ENCODE results near the gene SLFN13.
"Not testable (repeated sequence)": the region's sequence is repeated elsewhere in the genome, so short reads cannot be mapped to it uniquely, and the experiment has no call there.

SLFN13 gene

DNA sequence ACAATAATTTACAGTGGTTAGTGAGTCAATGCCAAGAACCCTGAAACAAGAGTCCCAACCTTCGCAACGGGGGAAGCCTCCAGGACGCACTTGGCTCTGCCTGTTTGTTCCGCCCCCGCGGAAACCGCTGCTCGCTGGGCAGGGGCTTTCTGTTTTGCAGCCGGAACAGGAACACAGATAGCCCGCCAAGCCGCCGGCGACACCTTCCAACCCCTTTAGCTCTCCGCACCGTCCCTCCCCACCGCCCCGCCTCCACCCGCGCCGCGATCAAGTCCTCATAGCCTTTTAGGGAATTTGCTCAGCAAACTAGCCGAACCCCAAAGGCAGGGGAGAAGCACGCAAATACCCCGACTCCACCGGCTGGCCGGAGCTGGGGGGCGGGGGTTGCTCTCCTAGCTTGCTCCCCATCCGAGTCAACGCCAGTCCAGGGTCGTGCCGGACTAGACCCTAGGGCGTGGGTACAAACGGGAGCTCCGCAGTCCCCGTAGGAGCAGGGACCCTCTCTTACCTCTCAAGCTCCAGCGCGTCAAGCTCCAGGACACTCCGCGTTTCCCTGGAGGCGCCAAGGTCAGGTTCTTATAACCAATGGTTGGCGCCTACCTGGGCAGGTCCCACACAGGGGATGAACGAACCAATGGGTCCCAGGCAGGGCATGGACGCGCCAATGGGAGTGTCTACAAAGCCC lies at the start of gene SLFN13:
TSS of gene SLFN13 (minus strand) at position 553 of the 685 bp plus-strand sequence. CDS start 3,086 bp downstream, outside the sequence.
- peak; percentile 94 to 96 for ATAC-seq

DNA sequence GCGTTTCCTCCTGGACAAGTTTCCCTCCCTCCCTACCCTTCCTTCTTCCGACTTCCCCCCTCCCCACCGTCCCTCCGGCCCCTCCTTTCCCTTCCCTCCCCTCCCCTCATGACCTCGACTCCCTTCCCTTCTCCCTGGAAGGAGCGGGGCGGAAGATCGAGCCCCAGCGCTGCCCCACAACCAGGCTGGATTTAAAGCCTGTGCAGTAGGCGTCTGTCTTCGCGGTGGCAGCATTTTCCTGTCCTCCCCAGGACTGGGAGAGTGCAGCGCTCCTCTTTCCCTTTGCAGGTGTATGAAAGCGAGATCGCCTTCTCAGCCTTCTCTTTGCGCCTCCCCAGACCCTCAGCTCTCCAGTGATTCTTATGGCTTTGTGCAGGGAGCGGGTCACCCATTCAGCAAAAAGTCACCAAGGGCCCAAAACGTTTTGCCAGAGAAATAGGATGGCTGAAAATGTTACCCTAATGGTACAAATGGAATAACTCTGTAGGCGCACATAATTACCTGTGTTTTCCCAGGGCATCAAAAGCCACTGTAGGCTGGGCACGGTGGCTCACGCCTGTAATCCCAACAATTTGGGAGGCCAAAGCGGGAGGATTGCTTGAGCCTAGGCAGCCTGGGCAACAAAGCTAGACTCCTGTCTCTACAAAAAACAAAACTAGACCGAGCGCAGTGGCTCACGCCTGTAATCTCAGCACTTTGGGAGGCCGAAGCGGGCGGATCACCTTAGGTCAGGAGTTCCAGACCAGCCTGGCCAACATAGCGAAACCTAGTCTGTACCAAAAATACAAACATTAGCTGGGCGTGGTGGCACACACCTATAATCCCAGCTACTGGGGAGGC lies 48.1 kb upstream of the SLFN13 start:
- no peak for ATAC-seq

DNA sequence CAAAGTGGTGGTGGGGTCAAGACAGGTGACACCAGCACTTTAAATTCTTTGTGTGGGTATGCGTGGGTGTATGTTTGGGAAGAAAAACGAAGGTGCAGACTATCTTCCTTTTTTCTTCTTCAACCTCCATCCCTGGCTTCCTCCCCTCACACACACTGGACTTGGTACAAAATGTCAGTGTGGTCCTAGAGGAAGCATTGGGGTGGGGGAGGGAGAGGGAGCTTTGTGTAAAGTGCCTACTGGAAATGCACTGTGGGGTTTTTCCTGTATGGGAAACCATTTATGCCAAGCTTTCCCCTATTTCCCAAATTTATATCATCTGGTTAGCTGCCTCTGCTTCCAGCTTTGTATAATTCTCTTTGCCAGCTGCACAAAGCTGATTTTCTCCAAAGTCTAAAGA lies 44.5 kb upstream of the SLFN13 start:
- ATAC-seq, result no peak

DNA sequence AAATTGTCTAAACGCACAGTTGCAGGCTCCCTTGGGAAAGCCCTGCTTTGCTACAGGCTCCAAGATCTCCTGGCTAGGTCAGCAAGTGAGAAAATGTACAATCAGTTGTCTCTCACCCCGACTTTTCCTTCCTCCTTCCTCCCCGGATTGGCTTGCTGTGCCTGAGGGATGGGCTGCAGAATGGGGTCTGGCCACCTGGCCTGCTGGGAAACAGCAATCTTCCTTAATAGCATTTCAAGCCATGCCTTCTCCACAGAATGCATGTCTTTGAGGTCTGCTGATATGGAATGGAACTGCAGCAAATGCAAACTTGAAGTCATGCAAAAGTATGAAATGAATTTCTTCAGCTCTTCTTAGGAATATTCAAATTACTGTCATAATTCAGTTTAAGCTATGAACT lies 42.9 kb upstream of the SLFN13 start:
- no peak for ATAC-seq

DNA sequence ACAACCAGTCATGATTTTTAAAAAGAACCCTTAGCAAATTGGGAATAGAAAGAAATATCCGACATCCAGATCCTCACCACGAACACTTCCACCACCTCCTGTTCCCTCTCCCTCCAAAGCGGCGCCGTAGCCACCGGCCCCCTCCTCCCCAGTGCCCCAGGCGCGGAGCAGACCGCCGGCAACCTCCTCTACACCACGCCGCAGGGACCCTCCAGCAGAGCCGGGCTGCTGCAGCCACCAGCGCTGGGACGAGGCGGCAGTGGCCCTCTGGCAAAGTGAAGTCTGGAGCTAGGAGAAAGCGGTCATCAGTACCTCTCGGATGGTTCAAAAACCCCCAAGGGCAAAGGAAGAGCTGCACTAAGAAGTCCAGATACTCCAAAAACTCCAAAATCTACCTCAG lies 41.4 kb upstream of the SLFN13 start:
- no peak for ATAC-seq

GRCh38 chr17:35488991-35489390 lies 40.4 kb upstream of the SLFN13 start:
- no peak for ATAC-seq

- peak; percentile 83 to 87 for ATAC-seq
Observed at GRCh38 chr17:35486920-35487732, 38.6 kb upstream of the SLFN13 start.

- no peak for ATAC-seq
Observed at GRCh38 chr17:35479271-35479670, 30.7 kb upstream of the SLFN13 start.

- no peak for ATAC-seq
Observed at GRCh38 chr17:35477248-35477647, 28.7 kb upstream of the SLFN13 start.

DNA sequence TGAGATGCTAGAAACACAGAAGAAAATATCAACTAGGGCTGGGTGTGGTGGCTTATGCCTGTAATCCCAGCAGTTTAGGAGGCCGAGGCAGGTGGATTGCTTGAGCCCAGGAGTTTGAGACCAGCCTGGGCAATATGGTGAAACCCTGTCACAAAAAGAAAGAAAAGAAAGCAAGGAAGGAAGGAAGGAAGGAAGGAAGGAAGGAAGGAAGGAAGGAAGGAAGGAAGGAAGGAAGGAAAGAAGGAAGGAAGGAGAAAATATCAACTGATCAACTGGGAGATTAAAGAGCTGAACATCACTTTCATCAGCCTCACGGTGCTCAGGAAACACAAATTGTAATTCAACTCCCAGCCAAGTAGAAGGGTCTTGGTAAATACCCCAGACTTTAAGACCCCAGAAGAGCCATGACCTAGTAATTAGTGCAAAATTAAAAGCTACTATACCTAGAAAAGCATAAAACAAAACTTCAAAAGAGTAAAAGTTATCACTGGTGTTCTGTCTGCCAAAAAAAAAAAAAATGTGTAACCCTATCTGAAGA lies 27.8 kb upstream of the SLFN13 start:
- no peak for ATAC-seq

- ATAC-seq, result no peak
Observed at GRCh38 chr17:35468475-35468874, 19.9 kb upstream of the SLFN13 start.

DNA sequence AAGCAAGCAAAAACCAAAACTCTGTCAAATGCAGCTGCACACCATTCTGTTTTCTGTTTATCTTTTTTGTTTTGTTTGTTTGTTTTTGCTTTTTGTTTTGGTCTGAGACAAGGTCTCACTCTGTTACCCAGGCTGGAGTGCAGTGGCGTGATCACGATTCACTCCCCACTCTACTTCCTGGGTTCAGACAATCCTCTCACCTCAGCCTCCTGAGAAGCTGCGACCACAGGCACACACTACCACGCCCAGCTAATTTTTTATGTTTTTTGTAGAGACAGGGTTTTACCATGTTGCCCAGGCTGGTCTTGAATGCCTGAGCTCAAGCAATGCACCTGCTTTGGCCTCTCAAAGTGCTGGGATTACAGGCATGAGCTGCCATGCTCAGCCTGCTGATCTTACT lies 19.3 kb upstream of the SLFN13 start:
- peak in 1 of 2 donors; percentile 36 for ATAC-seq

GRCh38 chr17:35460354-35460851 lies 11.8 kb upstream of the SLFN13 start:
- ATAC-seq, result peak; percentile 87 to 89

- ATAC-seq, result not testable (repeated sequence)
Observed at GRCh38 chr17:35454035-35454434, 5.5 kb upstream of the SLFN13 start.

DNA sequence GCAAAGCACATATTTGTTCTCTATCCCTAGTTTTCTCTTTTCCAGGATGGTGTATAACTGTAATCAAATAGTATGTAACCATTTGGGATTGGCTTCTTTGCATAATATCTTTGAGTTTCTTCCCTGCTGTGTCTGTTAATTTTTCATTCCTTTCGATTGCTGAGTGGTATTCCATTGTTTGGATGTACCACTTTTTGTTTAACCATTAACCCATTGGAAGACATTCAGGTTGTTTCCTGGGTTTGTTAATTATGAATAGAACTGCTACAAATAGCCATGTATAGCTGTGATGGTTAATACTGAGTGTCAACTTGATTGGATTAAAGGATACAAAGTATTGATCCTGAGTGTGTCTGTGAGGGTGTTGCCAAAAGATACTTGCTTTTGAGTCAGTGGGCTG lies 4.6 kb upstream of the SLFN13 start:
- ATAC-seq, result no peak

GRCh38 chr17:35449371-35449931 lies 885 bp upstream of the SLFN13 start:
- ATAC-seq, result no peak

- no peak for ATAC-seq
Observed at GRCh38 chr17:35448899-35449227, 297 bp upstream of the SLFN13 start.

- no peak for ATAC-seq
Observed at GRCh38 chr17:35447499-35447898, 1.1 kb downstream of the SLFN13 start.

DNA sequence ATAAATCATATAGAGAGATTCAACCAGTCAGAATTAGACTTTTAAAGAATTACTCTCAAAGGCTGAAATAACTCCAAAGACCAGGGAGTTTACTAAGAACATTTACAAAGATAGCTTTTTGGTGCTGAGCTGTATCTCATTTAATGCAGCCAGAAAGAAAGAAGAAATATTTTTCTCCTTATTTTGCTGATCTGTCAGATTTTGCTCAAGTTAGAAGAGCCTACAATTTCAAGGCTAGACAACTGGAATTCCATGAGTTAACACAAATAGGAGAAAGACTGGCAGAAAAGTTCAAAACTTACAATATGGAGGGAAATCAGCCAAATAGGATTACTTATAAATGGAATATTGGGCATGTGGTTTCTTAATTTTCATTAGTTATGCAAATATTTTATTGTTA lies 10.1 kb downstream of the SLFN13 start:
- no peak for ATAC-seq

DNA sequence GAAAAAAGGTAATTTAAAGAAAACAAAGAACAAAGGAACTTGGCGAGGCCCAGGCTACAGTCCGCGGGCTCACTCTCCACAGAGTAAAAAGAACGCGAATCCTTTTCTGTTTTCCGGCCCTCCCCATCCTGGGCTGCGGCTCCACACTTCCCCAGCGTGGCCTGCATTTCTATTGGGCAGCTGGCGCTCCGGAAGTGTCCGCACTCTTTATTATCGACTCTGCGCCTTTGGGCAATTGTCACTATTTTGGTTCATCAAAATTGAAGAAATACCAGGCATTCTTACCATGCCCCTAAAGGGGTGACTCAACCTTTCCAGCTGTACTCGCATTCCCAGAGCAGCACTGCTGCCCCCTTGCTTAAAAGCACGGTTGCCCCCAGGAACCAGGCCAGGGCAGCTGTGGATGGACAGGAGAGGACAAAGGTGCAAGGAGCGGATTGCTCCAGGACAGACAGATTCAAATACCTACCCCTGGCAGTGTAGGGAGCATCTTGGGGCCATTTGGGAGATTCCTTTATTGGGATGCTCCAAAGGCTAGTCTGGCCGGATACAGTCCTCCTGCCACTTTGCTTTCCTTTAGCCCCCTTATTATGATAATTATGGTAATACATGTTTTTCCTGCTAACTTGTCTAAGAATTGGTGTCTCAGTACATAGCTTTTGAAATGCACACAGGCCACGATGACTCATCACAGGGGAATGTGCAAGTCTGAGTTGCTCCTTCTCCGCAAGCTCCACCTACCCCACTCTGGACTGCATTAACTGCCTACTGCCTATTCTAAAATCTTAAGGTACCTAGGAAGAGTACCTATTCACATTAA lies 15.3 kb downstream of the SLFN13 start:
- ATAC-seq, result peak; percentile 90 to 92
